Heart right ventricle (tissue), 16 donors: ENCODE measurements around the gene MT1M. TPM values are rescaled to one million over a fixed set of nuclear protein-coding genes. Genes with fewer than 3 reads are reported as not detected.

Experiments used
- ATAC-seq, 8 donors: fragments of 200-7000 bp; cut with Tn5 transposase; one replicate each; pipeline ENCODE4 v1.9.1; 2020; ENCODE audit warnings: mild to moderate bottlenecking in 8 of 8, moderate library complexity in 8 of 8, moderate number of reproducible peaks in 1 of 8
- DNase-seq, 2 donors: peaks; one replicate each; pipeline ENCODE4 v3.0.0-alpha.2; 2020
- H3K27ac ChIP-seq, 10 donors: fragments of 200-600 bp; sonication (generic) in 2 of 10; one replicate each; pipeline versions ENCODE4 v1.5.0 to v1.8.0; 2020 to 2022; ENCODE audit warnings: mild to moderate bottlenecking in 3 of 10
- H3K27me3 ChIP-seq, 7 donors: fragments of 200-600 bp; one replicate each; pipeline ENCODE4 v1.8.0; 2021 to 2022; ENCODE audit warnings: mild to moderate bottlenecking in 2 of 7
- H3K36me3 ChIP-seq, 9 donors: fragments of 200-600 bp; sonication (generic) in 1 of 9; one replicate each; pipeline versions ENCODE4 v1.5.0 to v1.8.0; 2020 to 2022; ENCODE audit warnings: mild to moderate bottlenecking in 2 of 9
- H3K4me1 ChIP-seq, 9 donors: fragments of 200-600 bp; sonication (generic) in 1 of 9; one replicate each; pipeline versions ENCODE4 v1.5.0 to v1.8.0; 2020 to 2022; ENCODE audit warnings: mild to moderate bottlenecking in 4 of 9
- H3K4me3 ChIP-seq, 10 donors: fragments of 200-600 bp; sonication (generic) in 2 of 10; one replicate each; pipeline versions ENCODE4 v1.5.0 to v1.8.0; 2020 to 2022; ENCODE audit warnings: mild to moderate bottlenecking in 7 of 10, moderate library complexity in 2 of 10
- H3K9me3 ChIP-seq, 11 donors: fragments of 200-600 bp in 10 of 11; sonication (generic) in 2 of 11; one replicate each; pipeline versions ENCODE4 v1.5.0 to v1.8.0; 2013 to 2022; ENCODE audit warnings: mild to moderate bottlenecking in 2 of 11, control low read depth in 1 of 11, moderate library complexity in 1 of 11
- WGBS, 2 donors: extraction: QIAGEN DNeasy Blood & Tissue Kit; methylation state at CpG; one replicate each; pipeline ENCODE4 v1.1.7; 2013; ENCODE audit warnings: inconsistent platforms in 1 of 2; 5-methylcytosine and 5-hydroxymethylcytosine counted together
- intact Hi-C, 10 donors: fragments of 100-400 bp; cut with DNase I; formaldehyde crosslinking; loops; one replicate each; pipeline versions ENCODE4 v1.11.1 to v1.14.2; 2022
- polyA plus RNA-seq, 2 donors: library from polyadenylated mRNA; stranded (reverse); fragments of 200-250 nt; gene quantifications; one replicate each; pipeline ENCODE4 v1.2.3, GENCODE V29; 2013
- total RNA-seq, 10 donors: library from RNA; stranded (reverse); fragmentation: NEBNext Ultra II Directional in 3 of 10; extraction: Animal tissue kit (Norgen Biotek cat#: 25700) in 3 of 10; gene quantifications; one replicate each; pipeline versions ENCODE4 v1.2.1 to v1.2.4, GENCODE V29; 2021 to 2023
- TF ChIP-seq, protein P1 (sequence below), 9 donors: fragments of 200-600 bp; sonication (generic) in 2 of 9; IDR thresholded peaks; one replicate each; pipeline versions ENCODE4 v1.5.0 to v1.8.0; 2021 to 2022; ENCODE audit warnings: antibody characterized with exemption in 9 of 9, mild to moderate bottlenecking in 5 of 9, moderate library complexity in 1 of 9
- donor health status: Arrhythmogenic right ventricular cardiomyopathy.
- donor health status: ischemic (EF 13 %, LVEDD 7.1; RV severe dilation, severe dysfunction).
- donor health status: healthy with polysubstance abuse.
- donor health status: DM: no; HTN: yes; CAD: no.
- donor health status: DM: no; HTN: no; CAD: no.
- donor health status: ischemic (EF 25% LVEDD 6.9; RV normal size, moderate dysfunction).
- donor health status: ischemic (EF 25% LVEDD 5.7; RV mildly dilated, moderate dysfunction).
- donor health status: healthy.
- donor health status: DM: yes; HTN: yes; CAD: no.
- donor health status: Ischemic cardiomyopathy.
- donor health status: ischemic (EF 35%, LVEDD 5.7; RV mildly dilated, moderate dysfunction).
- donor health status: nonischemic (EF 11% LVEDD 7.7; RV severe dilation, severe dysfunction).
- donor health status: DM: yes; HTN: yes; CAD: no.
- donor health status: PGD.
- donor health status: ischemic (EF 29% LVEDD 5.4; RV normal size, mild dysfunction).
- donor health status: nonischemic (EF 23%, LVEDD 6.1; RV moderate dilation, normal function).

The MT1M gene
- total and polyA plus RNA-seq, 12 donors: 0.75 to 25.4 (median 2.9) TPM

GRCh38 chr16:56588781-56589140, 43.7 kb upstream of the MT1M start:
- H3K27me3 ChIP-seq: peaks cover 11 to 52% (median 34%) of the 10 kb centered on the region in 7 donors
- no peaks in the 10 kb centered on the region for H3K36me3 ChIP-seq
- peaks cover 3 to 11% (median 8%) of the 10 kb centered on the region in 9 donors for H3K4me1 ChIP-seq
- TF ChIP-seq, protein P1, sequence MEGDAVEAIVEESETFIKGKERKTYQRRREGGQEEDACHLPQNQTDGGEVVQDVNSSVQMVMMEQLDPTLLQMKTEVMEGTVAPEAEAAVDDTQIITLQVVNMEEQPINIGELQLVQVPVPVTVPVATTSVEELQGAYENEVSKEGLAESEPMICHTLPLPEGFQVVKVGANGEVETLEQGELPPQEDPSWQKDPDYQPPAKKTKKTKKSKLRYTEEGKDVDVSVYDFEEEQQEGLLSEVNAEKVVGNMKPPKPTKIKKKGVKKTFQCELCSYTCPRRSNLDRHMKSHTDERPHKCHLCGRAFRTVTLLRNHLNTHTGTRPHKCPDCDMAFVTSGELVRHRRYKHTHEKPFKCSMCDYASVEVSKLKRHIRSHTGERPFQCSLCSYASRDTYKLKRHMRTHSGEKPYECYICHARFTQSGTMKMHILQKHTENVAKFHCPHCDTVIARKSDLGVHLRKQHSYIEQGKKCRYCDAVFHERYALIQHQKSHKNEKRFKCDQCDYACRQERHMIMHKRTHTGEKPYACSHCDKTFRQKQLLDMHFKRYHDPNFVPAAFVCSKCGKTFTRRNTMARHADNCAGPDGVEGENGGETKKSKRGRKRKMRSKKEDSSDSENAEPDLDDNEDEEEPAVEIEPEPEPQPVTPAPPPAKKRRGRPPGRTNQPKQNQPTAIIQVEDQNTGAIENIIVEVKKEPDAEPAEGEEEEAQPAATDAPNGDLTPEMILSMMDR (IDR thresholded peaks at IDR 0.05): no peak
- WGBS, 2 donors: 31 to 38% methylated on average over 9 of the region's 9 CpGs
- peak overlapping the region; percentile 7 to 53 (median 46) for H3K4me3 ChIP-seq
- intact Hi-C loops: no loop called here
- ATAC-seq: no peak
- no peaks in the 10 kb centered on the region for H3K9me3 ChIP-seq
- no peak for DNase-seq
- no peak overlapping the region for H3K27ac ChIP-seq

DNA sequence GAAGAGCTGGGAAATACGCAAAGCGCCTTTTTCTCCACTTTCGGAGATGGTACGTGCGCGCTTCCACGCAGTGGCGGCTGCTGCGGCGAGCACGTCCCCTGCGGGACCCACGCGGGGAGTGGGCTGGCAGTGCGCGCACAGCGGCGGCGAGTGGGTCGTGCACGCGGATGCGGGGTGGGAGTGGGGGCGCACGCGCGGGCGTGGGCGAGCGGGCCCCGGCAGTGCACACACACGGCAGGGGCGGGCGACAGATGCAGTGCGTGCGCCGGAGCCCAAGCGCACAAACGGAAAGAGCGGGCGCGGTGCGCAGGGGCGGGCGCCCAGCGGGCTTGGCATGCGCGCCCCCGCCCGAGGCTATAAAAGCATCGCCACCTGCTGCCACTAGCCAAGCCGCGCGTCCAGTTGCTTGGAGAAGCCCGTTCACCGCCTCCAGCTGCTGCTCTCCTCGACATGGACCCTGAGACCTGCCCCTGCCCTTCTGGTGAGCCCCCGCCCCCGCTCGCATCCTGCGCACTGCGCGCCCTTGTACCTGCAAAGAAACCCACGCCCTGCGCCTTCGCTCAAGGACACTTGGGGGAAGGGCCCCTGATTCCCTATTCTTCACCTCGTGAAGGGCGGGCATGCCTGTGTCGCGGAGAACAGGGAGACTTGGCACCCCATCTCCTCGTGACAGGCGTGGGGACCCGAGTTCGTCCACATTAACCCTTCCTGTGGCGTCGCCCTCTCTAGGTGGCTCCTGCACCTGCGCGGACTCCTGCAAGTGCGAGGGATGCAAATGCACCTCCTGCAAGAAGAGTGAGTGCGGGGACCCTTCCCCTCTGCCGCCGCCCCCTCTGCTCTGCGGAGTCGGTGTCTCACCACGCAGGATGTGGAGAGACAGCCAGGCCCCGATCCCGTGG, 43.1 kb upstream of the MT1M start, which contains the start of gene MT3:
Gene MT3, plus strand, starts transcription at position 388 of the 899 bp plus-strand sequence. Its CDS starts 63 bp downstream, at position 451.
- Histone ChIP-seq H3K36me3 (no peaks in the 10 kb centered on the region), H3K9me3 (peaks cover 0 to 4% (median 0%) of the 10 kb centered on the region in 11 donors), H3K4me3 (peak within 1 kb of the TSS; percentile 7 to 53 (median 46)), H3K4me1 (peaks cover 3 to 11% (median 8%) of the 10 kb centered on the region in 9 donors), H3K27me3 (peaks cover 11 to 46% (median 34%) of the 10 kb centered on the region in 7 donors), H3K27ac (no peak within 1 kb of the TSS)
- intact Hi-C loops: loop anchor here in 1 of 10 donors (10.0 kb wide), 1 partner anchor 75 kb away; no protein-coding TSS in a partner anchor
- TF ChIP-seq, protein P1 (IDR thresholded peaks at IDR 0.05): no peak
- WGBS, 2 donors: 6 to 9% methylated on average over 87 of the region's 87 CpGs
- ATAC-seq (peak in 6 of 8 donors; percentile 23 to 62 (median 40)), DNase-seq (peak in 1 of 2 donors; percentile 17)

GRCh38 chr16:56591377-56592060, 40.9 kb upstream of the MT1M start:
- Histone ChIP-seq H3K4me1 (peaks cover 3 to 11% (median 8%) of the 10 kb centered on the region in 9 donors), H3K27me3 (peaks cover 11 to 45% (median 34%) of the 10 kb centered on the region in 7 donors), H3K4me3 (no peak overlapping the region), H3K9me3 (peaks cover 0 to 4% (median 0%) of the 10 kb centered on the region in 11 donors), H3K36me3 (no peaks in the 10 kb centered on the region), H3K27ac (no peak overlapping the region)
- WGBS, 2 donors: 50 to 69% methylated on average over 4 of the region's 4 CpGs
- no peak for DNase-seq
- TF ChIP-seq, protein P1 (IDR thresholded peaks at IDR 0.05): no peak
- no peak for ATAC-seq
- intact Hi-C loops: loop anchor here in 1 of 10 donors (10.0 kb wide), 1 partner anchor 77 kb away; no protein-coding TSS in a partner anchor
